ENCODE data around the gene F11.

- TF ChIP-seq GABPA (IDR thresholded peaks at IDR 0.05; ENCODE audit: low read depth, low read length): no peak
- no peak for TF ChIP-seq GABPA (CRISPR knock-in tag; IDR thresholded peaks at IDR 0.05; ENCODE audit: low read depth)
- no peak for TF ChIP-seq ZNF530 (CRISPR knock-in tag; IDR thresholded peaks at IDR 0.05; ENCODE audit: low read depth)
- TF ChIP-seq MYC (CRISPR knock-in tag; IDR thresholded peaks at IDR 0.05; ENCODE audit: borderline replicate concordance): no peak
- no peak for TF ChIP-seq RAD21 (CRISPR knock-in tag; IDR thresholded peaks at IDR 0.05)
- TF ChIP-seq, protein P1, sequence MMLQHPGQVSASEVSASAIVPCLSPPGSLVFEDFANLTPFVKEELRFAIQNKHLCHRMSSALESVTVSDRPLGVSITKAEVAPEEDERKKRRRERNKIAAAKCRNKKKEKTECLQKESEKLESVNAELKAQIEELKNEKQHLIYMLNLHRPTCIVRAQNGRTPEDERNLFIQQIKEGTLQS (CRISPR knock-in tag; IDR thresholded peaks at IDR 0.05): no peak
- TF ChIP-seq, protein P2, sequence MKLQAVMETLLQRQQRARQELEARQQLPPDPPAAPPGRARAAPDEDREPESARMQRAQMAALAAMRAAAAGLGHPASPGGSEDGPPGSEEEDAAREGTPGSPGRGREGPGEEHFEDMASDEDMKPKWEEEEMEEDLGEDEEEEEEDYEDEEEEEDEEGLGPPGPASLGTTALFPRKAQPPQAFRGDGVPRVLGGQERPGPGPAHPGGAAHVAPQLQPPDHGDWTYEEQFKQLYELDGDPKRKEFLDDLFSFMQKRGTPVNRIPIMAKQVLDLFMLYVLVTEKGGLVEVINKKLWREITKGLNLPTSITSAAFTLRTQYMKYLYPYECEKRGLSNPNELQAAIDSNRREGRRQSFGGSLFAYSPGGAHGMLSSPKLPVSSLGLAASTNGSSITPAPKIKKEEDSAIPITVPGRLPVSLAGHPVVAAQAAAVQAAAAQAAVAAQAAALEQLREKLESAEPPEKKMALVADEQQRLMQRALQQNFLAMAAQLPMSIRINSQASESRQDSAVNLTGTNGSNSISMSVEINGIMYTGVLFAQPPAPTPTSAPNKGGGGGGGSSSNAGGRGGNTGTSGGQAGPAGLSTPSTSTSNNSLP (IDR thresholded peaks at IDR 0.05; ENCODE audit: low read depth, low read length): no peak
- TF ChIP-seq MAFF (IDR thresholded peaks at IDR 0.05; ENCODE audit: low read depth, low read length): no peak
Observed at GRCh38 chr4:186249785-186250754, 15.9 kb upstream of the F11 start.

Measured in HepG2 (cell line).